HUES64 (cell line): ENCODE measurements around the gene TLX2.

ENCODE experiments used
- H3K27ac ChIP-seq: 2 replicates; pipeline ENCODE4 v1.7.0; 2013; ENCODE audit warnings: low read depth, low read length, inconsistent platforms
- H3K27me3 ChIP-seq: 2 replicates; pipeline ENCODE4 v1.6.1; 2013; ENCODE audit warnings: mild to moderate bottlenecking, low read length; ENCODE audit not compliant: insufficient read depth
- H3K36me3 ChIP-seq: 2 replicates; pipeline ENCODE4 v1.6.1; 2013; ENCODE audit warnings: mild to moderate bottlenecking, low read length; ENCODE audit not compliant: insufficient read depth
- H3K4me1 ChIP-seq: 2 replicates; pipeline ENCODE4 v1.6.1; 2013; ENCODE audit warnings: mild to moderate bottlenecking, low read length, moderate library complexity; ENCODE audit not compliant: insufficient read depth
- H3K4me3 ChIP-seq: 2 replicates; pipeline ENCODE4 v1.5.1; 2013; ENCODE audit warnings: mild to moderate bottlenecking, low read length, moderate library complexity
- H3K9ac ChIP-seq: 2 replicates; pipeline ENCODE4 v1.6.1; 2013; ENCODE audit warnings: mild to moderate bottlenecking, low read depth, low read length
- H3K9me3 ChIP-seq: 2 replicates; pipeline ENCODE4 v1.6.1; 2013; ENCODE audit warnings: low read depth, low read length; ENCODE audit not compliant: insufficient read depth
- WGBS: fragments of 150-250, 120-280 bp; methylation state at CpG from one replicate; pipeline ENCODE4 v1.1.7; 2013; ENCODE audit warnings: missing lambda C conversion rate; 5-methylcytosine and 5-hydroxymethylcytosine counted together

The TLX2 gene

DNA sequence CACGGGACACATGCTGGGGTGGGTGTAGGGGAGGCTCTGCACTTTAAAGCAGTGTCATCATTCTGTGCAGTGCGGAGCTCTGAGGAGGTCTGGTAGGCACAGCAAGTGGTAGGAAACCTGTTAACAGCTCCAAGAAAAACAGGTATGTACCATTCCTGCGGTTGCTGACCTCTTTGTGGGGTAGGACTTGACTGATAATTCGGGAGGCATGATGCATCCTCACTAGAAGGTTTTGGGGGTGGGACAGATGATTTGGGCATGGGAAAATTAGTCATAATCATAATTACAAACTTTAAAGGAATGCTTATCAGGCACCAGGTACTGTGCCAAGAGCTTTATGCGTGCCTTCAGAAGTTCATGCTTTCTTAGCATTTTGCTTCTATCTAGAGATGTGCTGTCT is 50.0 kb downstream of the TLX2 start:
- Histone ChIP-seq H3K4me1 (peaks cover 8% of the 10 kb centered on the region), H3K4me3 (no peak overlapping the region), H3K36me3 (no peaks in the 10 kb centered on the region), H3K27me3 (peaks cover 18% of the 10 kb centered on the region), H3K27ac (no peak overlapping the region), H3K9ac (no peak overlapping the region), H3K9me3 (no peaks in the 10 kb centered on the region)
- WGBS: 82% methylated on average over 5 of the region's 5 CpGs

- WGBS: 86% methylated on average over 7 of the region's 7 CpGs
- peaks cover 14% of the 10 kb centered on the region for H3K27me3 ChIP-seq
- no peaks in the 10 kb centered on the region for H3K36me3 ChIP-seq
- H3K27ac ChIP-seq: no peak overlapping the region
- H3K4me1 ChIP-seq: no peaks in the 10 kb centered on the region
- no peaks in the 10 kb centered on the region for H3K9me3 ChIP-seq
- H3K4me3 ChIP-seq: no peak overlapping the region
- no peak overlapping the region for H3K9ac ChIP-seq
Observed at GRCh38 chr2:74566076-74566753, 52.0 kb downstream of the TLX2 start.

GRCh38 chr2:74566754-74567085 is 52.5 kb downstream of the TLX2 start:
- no peaks in the 10 kb centered on the region for H3K36me3 ChIP-seq
- H3K4me1 ChIP-seq: no peaks in the 10 kb centered on the region
- no peak overlapping the region for H3K4me3 ChIP-seq
- H3K9me3 ChIP-seq: no peaks in the 10 kb centered on the region
- H3K27ac ChIP-seq: no peak overlapping the region
- peaks cover 9% of the 10 kb centered on the region for H3K27me3 ChIP-seq
- no peak overlapping the region for H3K9ac ChIP-seq
